PC-3 (cell line): Measurements from ENCODE around the gene PRSS1. TPM values are rescaled to one million over a fixed set of nuclear protein-coding genes. Genes with fewer than 3 reads are reported as not detected.
A peak's percentile ranks its signal among the peaks of the same experiment; 100 is the strongest.

Experiments used
- ATAC-seq: fragments of 200-7000 bp; cut with Tn5 transposase; 2 replicates; pipeline ENCODE4 v1.9.1; 2020; ENCODE audit warnings: mild to moderate bottlenecking, moderate library complexity
- BruUV-seq: library from RNA; stranded (reverse); fragments of 400-500 nt; replicated peaks from 2 replicates; lab custom pipeline; 2021; lab: Mats Ljungman, UMichigan
- CTCF ChIA-PET: fragments of 300-600 bp; sonication (Branson Sonifier 250); formaldehyde crosslinking; loops from one replicate; lab custom pipeline; 2022; ENCODE audit warnings: antibody characterized with exemption; lab: Charles Lee
- POLR2A ChIA-PET: fragments of 300-600 bp; sonication (Branson Sonifier 250); formaldehyde crosslinking; loops from one replicate; lab custom pipeline; 2022; ENCODE audit warnings: antibody characterized with exemption; ENCODE audit not compliant: unreplicated experiment; lab: Charles Lee
- DNase-seq: peaks from one replicate; pipeline ENCODE4 v3.0.0-alpha.2; 2015
- H2AFZ ChIP-seq: fragments of 300-600 bp; sonication (generic); 2 replicates; pipeline ENCODE4 v1.6.0; 2016; ENCODE audit warnings: antibody characterized with exemption, low read length
- H3F3A ChIP-seq: fragments of 300-600 bp; sonication (generic); one replicate; pipeline ENCODE4 v1.6.0; 2017; ENCODE audit warnings: antibody characterized with exemption, low read length, control low read depth, mild to moderate bottlenecking; ENCODE audit not compliant: unreplicated experiment
- H3K27ac ChIP-seq: fragments of 300-600 bp; sonication (generic); 2 replicates; pipeline ENCODE4 v1.5.1; 2016; ENCODE audit warnings: mild to moderate bottlenecking, low read length
- H3K27me3 ChIP-seq: fragments of 300-600 bp; sonication (generic); 2 replicates; pipeline ENCODE4 v1.6.1; 2016; ENCODE audit warnings: low read length, mixed read lengths
- H3K36me3 ChIP-seq: fragments of 300-600 bp; sonication (generic); 2 replicates; pipeline ENCODE4 v1.6.1; 2016; ENCODE audit warnings: low read depth, mixed run types, low read length, mixed read lengths
- H3K4me1 ChIP-seq: fragments of 300-600 bp; sonication (generic); 2 replicates; pipeline ENCODE4 v1.5.1; 2016; ENCODE audit warnings: low read length; ENCODE audit not compliant: insufficient read depth
- H3K4me2 ChIP-seq: fragments of 300-600 bp; sonication (generic); 2 replicates; pipeline ENCODE4 v1.6.0; 2016; ENCODE audit warnings: low read length
- H3K4me3 ChIP-seq: fragments of 300-600 bp; sonication (generic); 2 replicates; pipeline ENCODE4 v1.5.1; 2016; ENCODE audit warnings: mild to moderate bottlenecking, low read length, mixed read lengths
- H3K79me2 ChIP-seq: fragments of 300-600 bp; sonication (generic); 2 replicates; pipeline ENCODE4 v1.6.1; 2017; ENCODE audit warnings: low read length, mixed read lengths
- H3K9ac ChIP-seq: fragments of 300-600 bp; sonication (generic); 2 replicates; pipeline ENCODE4 v1.6.0; 2016; ENCODE audit warnings: mild to moderate bottlenecking, low read length
- H3K9me2 ChIP-seq: fragments of 300-600 bp; sonication (generic); replicated peaks from 2 replicates; pipeline ENCODE4 v1.6.1; 2016; ENCODE audit warnings: mixed run types, low read length, mixed read lengths
- H3K9me3 ChIP-seq: fragments of 300-600 bp; sonication (generic); 2 replicates; pipeline ENCODE4 v1.6.1; 2016; ENCODE audit warnings: low read length, mixed read lengths
- H4K20me1 ChIP-seq: fragments of 300-600 bp; sonication (generic); 2 replicates; pipeline ENCODE4 v1.6.1; 2016; ENCODE audit warnings: low read length, mixed read lengths
- CTCF ChIP-seq: fragments of 300-600 bp; sonication (generic); conservative IDR thresholded peaks from 2 replicates; pipeline ENCODE4 v1.5.1; 2017; ENCODE audit warnings: antibody characterized with exemption, low read depth, mild to moderate bottlenecking, low read length
- EZH2 ChIP-seq: fragments of 300-600 bp; sonication (generic); IDR thresholded peaks from one replicate; pipeline ENCODE4 v1.6.1; 2017; ENCODE audit warnings: antibody characterized with exemption, mild to moderate bottlenecking, low read length; ENCODE audit not compliant: unreplicated experiment
- EZH2phosphoT487 ChIP-seq: fragments of 300-600 bp; sonication (generic); IDR thresholded peaks from 2 replicates; pipeline ENCODE4 v1.6.1; 2018; ENCODE audit warnings: mild to moderate bottlenecking, antibody characterized with exemption, low read length, borderline replicate concordance
- intact Hi-C: fragments of 100-400 bp; cut with micrococcal nuclease; formaldehyde crosslinking; loops from 2 replicates; pipeline ENCODE4 v1.9.0; 2023
- total RNA-seq: library from RNA; depleted of rRNA; stranded (reverse); fragments of >200 nt; gene quantifications from 2 replicates; pipeline ENCODE4 v1.2.3, GENCODE V29; 2014

PRSS1 gene
- total RNA-seq, 1 experiment from 2014 or later, result not detected

GRCh38 chr7:142711746-142712616, 37.3 kb upstream of the PRSS1 start:
- Histone ChIP-seq H3K27me3 (peaks cover 3% of the 10 kb centered on the region; the same call in 1 of the 2 replicates), H3K27ac (no peak overlapping the region), H4K20me1 (no peaks in the 10 kb centered on the region), H3K9me2 (no peaks in the 10 kb centered on the region), H3K79me2 (no peaks in the 10 kb centered on the region), H3K4me1 (no peaks in the 10 kb centered on the region), H3K36me3 (no peaks in the 10 kb centered on the region), H3K4me2 (no peak overlapping the region), H3F3A (no peaks in the 10 kb centered on the region), H3K9ac (no peak overlapping the region), H2AFZ (no peak overlapping the region), H3K4me3 (no peak overlapping the region), H3K9me3 (no peaks in the 10 kb centered on the region)
- ATAC-seq (peak; percentile 75; the same call in 1 of the 2 replicates), DNase-seq (peak; percentile 66)
- BruUV-seq, result no TSS peak
- POLR2A ChIA-PET, result no interaction called here
- CTCF ChIA-PET, result interaction anchor here (0.6 to 3.9 kb wide), 5 partner anchors 8 to 327 kb away, joined by 3 to 36 read pairs (median 3); no protein-coding TSS in a partner anchor
- intact Hi-C loops, result loop anchor here (1.0 to 5.0 kb wide), 5 partner anchors 63 to 177 kb away; no protein-coding TSS in a partner anchor
- no peak for TF ChIP-seq EZH2phosphoT487
- peak; percentile 85 for TF ChIP-seq CTCF

- ATAC-seq, result no peak
- BruUV-seq, result no TSS peak
- Histone ChIP-seq H2AFZ (no peak overlapping the region), H3K79me2 (no peaks in the 10 kb centered on the region), H3K36me3 (no peaks in the 10 kb centered on the region), H3K27ac (no peak overlapping the region), H3F3A (no peaks in the 10 kb centered on the region), H3K9ac (no peak overlapping the region), H3K4me1 (no peaks in the 10 kb centered on the region), H3K4me2 (no peak overlapping the region), H4K20me1 (no peaks in the 10 kb centered on the region), H3K9me3 (no peaks in the 10 kb centered on the region), H3K9me2 (no peaks in the 10 kb centered on the region), H3K27me3 (peaks cover 6% of the 10 kb centered on the region; the same call in 1 of the 2 replicates), H3K4me3 (no peak overlapping the region)
- no peak for DNase-seq
- no peak for TF ChIP-seq EZH2phosphoT487
- no peak; the same call in 1 of the 2 replicates for TF ChIP-seq CTCF
- no peak for TF ChIP-seq EZH2
- POLR2A ChIA-PET, result no interaction called here
- intact Hi-C loops, result loop anchor here (1.0 to 5.0 kb wide), 5 partner anchors 62 to 178 kb away; no protein-coding TSS in a partner anchor
- CTCF ChIA-PET, result interaction anchor here (0.6 to 3.9 kb wide), 4 partner anchors 9 to 123 kb away, joined by 3 to 36 read pairs (median 3); no protein-coding TSS in a partner anchor
Measured at GRCh38 chr7:142712617-142712957, 36.7 kb upstream of the PRSS1 start.

- Histone ChIP-seq H3K79me2 (no peaks in the 10 kb centered on the region), H3K36me3 (no peaks in the 10 kb centered on the region), H3K9me2 (no peaks in the 10 kb centered on the region), H3K4me1 (no peaks in the 10 kb centered on the region), H3F3A (no peaks in the 10 kb centered on the region), H2AFZ (no peak overlapping the region), H3K27me3 (peaks cover 14% of the 10 kb centered on the region; the same call in 1 of the 2 replicates), H3K9ac (no peak overlapping the region), H3K4me3 (no peak overlapping the region), H3K9me3 (no peaks in the 10 kb centered on the region), H4K20me1 (no peaks in the 10 kb centered on the region), H3K27ac (no peak overlapping the region), H3K4me2 (no peak overlapping the region)
- TF ChIP-seq EZH2 (no peak), CTCF (no peak), EZH2phosphoT487 (no peak)
- intact Hi-C loops, result loop anchor here (5.0 kb wide), 1 partner anchor 133 kb away; no protein-coding TSS in a partner anchor
- DNase-seq, result no peak
- BruUV-seq, result no TSS peak
- peak; percentile 23; the same call in 1 of the 2 replicates for ATAC-seq
- CTCF ChIA-PET, result interaction anchor here (1.1 to 3.9 kb wide), 3 partner anchors 60 to 179 kb away, joined by 5 to 36 read pairs (median 7); no protein-coding TSS in a partner anchor
- POLR2A ChIA-PET, result interaction anchor here (0.7 kb wide), 1 partner anchor 601 kb away, joined by 3 read pairs; no protein-coding TSS in a partner anchor
Measured at GRCh38 chr7:142714375-142714774, 34.9 kb upstream of the PRSS1 start.
